Neutrophil (primary cell): Measurements from ENCODE around the gene HMCES.
"Not testable (repeated sequence)": the region's sequence is repeated elsewhere in the genome, so short reads cannot be mapped to it uniquely, and the experiment has no call there.

Experiments used
- H3K27ac ChIP-seq: fragments of 200-600 bp; sonication (generic); 2 replicates; pipeline ENCODE4 v1.5.1; 2016; ENCODE audit warnings: mild to moderate bottlenecking, moderate library complexity
- H3K27me3 ChIP-seq: fragments of 200-600 bp; sonication (generic); 2 replicates; pipeline ENCODE4 v1.6.0; 2016; ENCODE audit warnings: mild to moderate bottlenecking
- H3K36me3 ChIP-seq: fragments of 200-600 bp; sonication (generic); 2 replicates; pipeline ENCODE4 v1.5.1; 2017
- H3K4me1 ChIP-seq, 2 experiments: fragments of 200-600 bp in 1 of 2; sonication (generic) in 1 of 2; 1 replicate in 1 of 2; 2 replicates in 1 of 2; pipeline versions ENCODE4 v1.5.1 to v1.6.1; 2013 to 2016; ENCODE audit warnings: low read depth in 1 of 2, low read length in 1 of 2, mild to moderate bottlenecking in 1 of 2, moderate library complexity in 1 of 2; ENCODE audit not compliant: control insufficient read depth in 1 of 2, insufficient read depth in 1 of 2
- H3K4me3 ChIP-seq, 2 experiments: fragments of 200-600 bp in 1 of 2; sonication (generic) in 1 of 2; 1 replicate in 1 of 2; 2 replicates in 1 of 2; pipeline ENCODE4 v1.5.1; 2013 to 2016; ENCODE audit warnings: low read depth in 1 of 2, low read length in 1 of 2, mild to moderate bottlenecking in 1 of 2, moderate library complexity in 1 of 2
- H3K9me3 ChIP-seq: fragments of 200-600 bp; sonication (generic); 2 replicates; pipeline ENCODE4 v1.5.1; 2016
- TF ChIP-seq, protein P1 (sequence below): fragments of 200-600 bp; sonication (generic); IDR thresholded peaks from 2 replicates; pipeline ENCODE4 v1.5.1; 2016; ENCODE audit warnings: antibody characterized with exemption

The HMCES gene

DNA sequence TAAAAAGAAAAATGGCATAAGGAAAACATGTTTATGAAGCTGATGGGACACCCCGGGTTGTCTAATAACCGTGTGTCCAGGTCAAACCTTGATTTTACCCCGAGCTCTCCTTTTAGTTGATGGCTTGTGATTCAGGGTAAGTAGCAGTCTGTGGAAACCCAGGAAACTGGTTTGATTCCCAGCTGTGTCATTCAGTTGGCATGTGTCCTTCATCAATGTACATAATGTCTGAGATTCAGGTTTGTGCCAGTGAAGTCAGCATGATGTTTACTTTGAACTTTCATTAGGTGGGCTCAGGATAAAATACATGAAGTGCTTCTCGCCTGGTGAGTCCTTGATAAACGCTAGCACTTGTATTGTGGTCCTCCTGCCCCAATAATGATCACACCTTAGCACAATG, 33.5 kb upstream of the HMCES start:
- Histone ChIP-seq H3K27me3 (no peaks in the 10 kb centered on the region), H3K9me3 (no peaks in the 10 kb centered on the region), H3K4me1 (peaks cover 33 to 39% of the 10 kb centered on the region in 2 experiments), H3K4me3 (no peak overlapping the region), H3K36me3 (peaks cover 10% of the 10 kb centered on the region), H3K27ac (peak overlapping the region; percentile 81)
- TF ChIP-seq, protein P1, sequence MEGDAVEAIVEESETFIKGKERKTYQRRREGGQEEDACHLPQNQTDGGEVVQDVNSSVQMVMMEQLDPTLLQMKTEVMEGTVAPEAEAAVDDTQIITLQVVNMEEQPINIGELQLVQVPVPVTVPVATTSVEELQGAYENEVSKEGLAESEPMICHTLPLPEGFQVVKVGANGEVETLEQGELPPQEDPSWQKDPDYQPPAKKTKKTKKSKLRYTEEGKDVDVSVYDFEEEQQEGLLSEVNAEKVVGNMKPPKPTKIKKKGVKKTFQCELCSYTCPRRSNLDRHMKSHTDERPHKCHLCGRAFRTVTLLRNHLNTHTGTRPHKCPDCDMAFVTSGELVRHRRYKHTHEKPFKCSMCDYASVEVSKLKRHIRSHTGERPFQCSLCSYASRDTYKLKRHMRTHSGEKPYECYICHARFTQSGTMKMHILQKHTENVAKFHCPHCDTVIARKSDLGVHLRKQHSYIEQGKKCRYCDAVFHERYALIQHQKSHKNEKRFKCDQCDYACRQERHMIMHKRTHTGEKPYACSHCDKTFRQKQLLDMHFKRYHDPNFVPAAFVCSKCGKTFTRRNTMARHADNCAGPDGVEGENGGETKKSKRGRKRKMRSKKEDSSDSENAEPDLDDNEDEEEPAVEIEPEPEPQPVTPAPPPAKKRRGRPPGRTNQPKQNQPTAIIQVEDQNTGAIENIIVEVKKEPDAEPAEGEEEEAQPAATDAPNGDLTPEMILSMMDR: no peak

- H3K27ac ChIP-seq: peak overlapping the region; percentile 81
Measured at GRCh38 chr3:129245641-129246306, 32.9 kb upstream of the HMCES start.

GRCh38 chr3:129246636-129247035, 32.0 kb upstream of the HMCES start:
- no peak overlapping the region for H3K4me3 ChIP-seq
- no peaks in the 10 kb centered on the region for H3K9me3 ChIP-seq
- no peaks in the 10 kb centered on the region for H3K27me3 ChIP-seq
- peak overlapping the region; percentile 36 for H3K27ac ChIP-seq
- H3K4me1 ChIP-seq: peaks cover 30 to 36% of the 10 kb centered on the region in 2 experiments
- H3K36me3 ChIP-seq: peaks cover 10% of the 10 kb centered on the region
- TF ChIP-seq, protein P1: no peak

More at GRCh38 chr3:129245641-129246306, 32.9 kb upstream of the HMCES start:
- H3K27me3 ChIP-seq, H3K36me3 ChIP-seq, H3K9me3 ChIP-seq: not testable (repeated sequence)
- Histone ChIP-seq H3K4me3 (peak overlapping the region in 1 of 2 experiments; percentile 31), H3K4me1 (peaks cover 32 to 39% of the 10 kb centered on the region in 2 experiments)
- TF ChIP-seq, protein P1: peak; percentile 100

DNA sequence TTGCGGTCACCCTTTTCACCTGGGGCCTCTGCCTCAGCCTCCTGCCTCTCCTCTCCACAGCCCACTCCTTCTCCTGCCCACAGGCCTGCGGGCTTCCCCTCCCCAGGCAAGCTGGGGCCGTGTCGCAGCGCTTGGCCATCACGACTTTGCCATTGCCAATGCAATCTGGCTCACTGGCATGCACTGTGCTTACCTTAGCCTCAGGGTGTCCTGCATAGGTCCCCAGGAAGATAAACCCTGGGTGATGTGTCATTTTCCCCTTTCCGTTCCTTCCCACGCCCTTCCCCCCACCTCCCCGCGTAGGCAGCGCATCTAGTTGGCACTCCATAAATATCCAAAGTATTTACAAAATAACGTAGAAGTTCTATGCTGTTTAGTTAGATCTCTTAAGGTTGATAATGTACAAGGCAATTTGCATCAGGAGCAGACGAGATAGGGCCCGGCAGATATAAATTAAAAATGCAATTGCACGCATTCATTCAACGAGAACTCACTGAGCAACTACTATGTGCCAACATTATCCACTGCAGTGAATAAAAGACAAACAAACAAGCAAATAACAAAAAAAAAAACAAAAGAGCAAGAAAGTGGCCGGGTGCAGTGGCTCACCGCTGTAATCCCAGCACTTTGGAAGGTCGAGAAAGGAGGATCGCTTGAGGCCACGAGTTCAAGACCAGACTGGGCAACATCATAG, 30.2 kb upstream of the HMCES start:
- peak overlapping the region; percentile 90 for H3K27ac ChIP-seq

GRCh38 chr3:129249284-129250065, 29.2 kb upstream of the HMCES start, which contains the start of gene COPG1:
TSS of gene COPG1 (plus strand) at chr3:129249606. CDS start at chr3:129249710, 104 bp downstream.
- H3K27me3 ChIP-seq: no peaks in the 10 kb centered on the region
- H3K9me3 ChIP-seq: no peaks in the 10 kb centered on the region
- H3K36me3 ChIP-seq: peaks cover 30% of the 10 kb centered on the region
- TF ChIP-seq, protein P1: peak; percentile 51
- peak within 1 kb of the TSS; percentile 98 to 99 for H3K4me3 ChIP-seq
- peaks cover 30 to 34% of the 10 kb centered on the region in 2 experiments for H3K4me1 ChIP-seq
- H3K27ac ChIP-seq: peak within 1 kb of the TSS; percentile 90

More for the DNA sequence above, 30.2 kb upstream of the HMCES start:
- Histone ChIP-seq H3K4me1 (peaks cover 30 to 36% of the 10 kb centered on the region in 2 experiments), H3K36me3 (peaks cover 21% of the 10 kb centered on the region), H3K27me3 (no peaks in the 10 kb centered on the region), H3K4me3 (peak overlapping the region; percentile 98 to 99), H3K9me3 (no peaks in the 10 kb centered on the region)
- TF ChIP-seq, protein P1: no peak
